Neuronal stem cell (in vitro differentiated cells): ENCODE results near the gene IDI1.

Source experiments
- DNase-seq: peaks from one replicate; pipeline ENCODE4 v3.0.0-alpha.2; 2013; ENCODE audit warnings: low spot score
- H2AFZ ChIP-seq: one replicate; pipeline ENCODE4 v1.6.1; 2013; ENCODE audit warnings: mild to moderate bottlenecking, low read length, inconsistent platforms
- H2AK5ac ChIP-seq: 2 replicates; pipeline ENCODE4 v1.6.1; 2013; ENCODE audit warnings: low read depth, mild to moderate bottlenecking, inconsistent platforms, low read length, moderate library complexity, mixed read lengths
- H2BK120ac ChIP-seq: 2 replicates; pipeline ENCODE4 v1.6.1; 2013; ENCODE audit warnings: low read depth, mild to moderate bottlenecking, inconsistent platforms, low read length, moderate library complexity, mixed read lengths
- H2BK12ac ChIP-seq: one replicate; pipeline ENCODE4 v1.6.1; 2013; ENCODE audit warnings: low read length, inconsistent platforms
- H2BK15ac ChIP-seq: 2 replicates; pipeline ENCODE4 v1.6.1; 2013; ENCODE audit warnings: mild to moderate bottlenecking, low read length, inconsistent platforms, mixed read lengths
- H2BK5ac ChIP-seq: one replicate; pipeline ENCODE4 v1.6.1; 2013; ENCODE audit warnings: inconsistent platforms, mild to moderate bottlenecking, low read length, moderate library complexity
- H3K14ac ChIP-seq: one replicate; pipeline ENCODE4 v1.6.1; 2013; ENCODE audit warnings: low read length, inconsistent platforms
- H3K18ac ChIP-seq: 2 replicates; pipeline ENCODE4 v1.6.1; 2013; ENCODE audit warnings: low read length, inconsistent platforms
- H3K23ac ChIP-seq: 2 replicates; pipeline ENCODE4 v1.6.1; 2013; ENCODE audit warnings: low read depth, mild to moderate bottlenecking, mixed read lengths, low read length, inconsistent platforms; ENCODE audit not compliant: poor library complexity
- H3K27ac ChIP-seq: replicated peaks from 3 replicates; pipeline ENCODE4 v1.5.1; 2013; ENCODE audit warnings: low read length, inconsistent platforms
- H3K27me3 ChIP-seq, 3 experiments: 2 replicates each; pipeline ENCODE4 v1.6.1; 2013; ENCODE audit warnings: low read length in 3 of 3, mild to moderate bottlenecking in 2 of 3, inconsistent platforms in 1 of 3, low read depth in 1 of 3, mixed read lengths in 1 of 3, moderate library complexity in 1 of 3; ENCODE audit not compliant: control insufficient read depth in 3 of 3, insufficient read depth in 3 of 3
- H3K36me3 ChIP-seq, 2 donors: replicated peaks in 1 of 2; 2 replicates each; pipeline ENCODE4 v1.6.1; 2013; ENCODE audit warnings: low read length in 2 of 2; ENCODE audit not compliant: control insufficient read depth in 2 of 2, insufficient read depth in 2 of 2
- H3K4ac ChIP-seq: 2 replicates; pipeline ENCODE4 v1.6.1; 2013; ENCODE audit warnings: inconsistent platforms, mild to moderate bottlenecking, low read length, moderate library complexity
- H3K4me1 ChIP-seq, 2 donors: 1 replicate in 1 of 2; 2 replicates in 1 of 2; pipeline ENCODE4 v1.6.1; 2013; ENCODE audit warnings: low read length in 2 of 2, low read depth in 1 of 2; ENCODE audit not compliant: control insufficient read depth in 2 of 2, insufficient read depth in 1 of 2
- H3K4me2 ChIP-seq: one replicate; pipeline ENCODE4 v1.6.1; 2013; ENCODE audit warnings: mild to moderate bottlenecking, low read length, inconsistent platforms; ENCODE audit not compliant: insufficient read depth, poor library complexity, severe bottlenecking
- H3K4me3 ChIP-seq, 2 donors: 2 replicates each; pipeline ENCODE4 v1.5.1; 2013; ENCODE audit warnings: low read length in 2 of 2, mild to moderate bottlenecking in 2 of 2, inconsistent platforms in 1 of 2, moderate library complexity in 1 of 2
- H3K79me1 ChIP-seq: one replicate; pipeline ENCODE4 v1.6.1; 2013; ENCODE audit warnings: low read depth, mild to moderate bottlenecking, inconsistent platforms, low read length, moderate library complexity
- H3K9ac ChIP-seq: one replicate; pipeline ENCODE4 v1.6.1; 2013; ENCODE audit warnings: mild to moderate bottlenecking, low read depth, low read length, inconsistent platforms; ENCODE audit not compliant: poor library complexity
- H3K9me3 ChIP-seq, 2 donors: replicated peaks in 1 of 2; 2 replicates each; pipeline versions ENCODE3 to v1.6.1; 2013; ENCODE audit warnings: low read length in 2 of 2, mild to moderate bottlenecking in 2 of 2, inconsistent platforms in 1 of 2, low read depth in 1 of 2, mixed read lengths in 1 of 2, moderate library complexity in 1 of 2; ENCODE audit not compliant: control insufficient read depth in 2 of 2, insufficient read depth in 1 of 2
- H4K8ac ChIP-seq: one replicate; pipeline ENCODE4 v1.6.1; 2013; ENCODE audit warnings: low read depth, mild to moderate bottlenecking, inconsistent platforms, low read length, moderate library complexity
- H4K91ac ChIP-seq: one replicate; pipeline ENCODE4 v1.6.1; 2013; ENCODE audit warnings: low read length, low read depth, mild to moderate bottlenecking, inconsistent platforms; ENCODE audit not compliant: poor library complexity
- WGBS, 2 donors: extraction: QIAGEN DNeasy Blood & Tissue Kit; methylation state at CpG; one replicate each; pipeline ENCODE4 v1.1.7; 2013; ENCODE audit warnings: missing lambda C conversion rate in 2 of 2, mixed read lengths in 1 of 2; ENCODE audit not compliant: insufficient read length in 2 of 2, insufficient replicate concordance in 1 of 2; ENCODE audit errors: extremely low coverage in 2 of 2; 5-methylcytosine and 5-hydroxymethylcytosine counted together

Gene IDI1

GRCh38 chr10:992871-993270 lies 56.0 kb downstream of the IDI1 start:
- Histone ChIP-seq H3K9ac (no peak overlapping the region), H3K27me3 (no peaks in the 10 kb centered on the region), H3K36me3 (peaks cover 28 to 75% of the 10 kb centered on the region in 2 donors), H3K18ac (no peak overlapping the region), H3K9me3 (no peaks in the 10 kb centered on the region), H2AFZ (no peak overlapping the region), H3K23ac (no peak overlapping the region), H2BK5ac (no peak overlapping the region), H4K91ac (no peak overlapping the region), H3K4me3 (no peak overlapping the region), H3K4me1 (peaks cover 4 to 7% of the 10 kb centered on the region in 2 donors), H4K8ac (no peak overlapping the region), H2BK15ac (no peak overlapping the region), H3K79me1 (peaks cover 8% of the 10 kb centered on the region), H2BK120ac (no peak overlapping the region), H2AK5ac (no peak overlapping the region), H3K4me2 (no peak overlapping the region), H2BK12ac (no peak overlapping the region), H3K27ac (no peak overlapping the region), H3K14ac (no peak overlapping the region), H3K4ac (no peak overlapping the region)
- no peak for DNase-seq

- Histone ChIP-seq H3K36me3 (peaks cover 24 to 71% of the 10 kb centered on the region in 2 donors), H3K27ac (no peak overlapping the region)
- DNase-seq, result no peak
Observed at GRCh38 chr10:992467-992866, 56.5 kb downstream of the IDI1 start.

GRCh38 chr10:990808-991207 lies 58.1 kb downstream of the IDI1 start:
- Histone ChIP-seq H3K4ac (no peak overlapping the region), H2AFZ (no peak overlapping the region), H3K36me3 (peaks cover 14 to 54% of the 10 kb centered on the region in 2 donors), H4K8ac (no peak overlapping the region), H3K9ac (no peak overlapping the region), H3K9me3 (no peaks in the 10 kb centered on the region), H2BK120ac (no peak overlapping the region), H4K91ac (no peak overlapping the region), H2AK5ac (no peak overlapping the region), H2BK15ac (no peak overlapping the region), H3K23ac (no peak overlapping the region), H2BK12ac (no peak overlapping the region), H3K4me3 (no peak overlapping the region), H3K14ac (no peak overlapping the region), H2BK5ac (no peak overlapping the region), H3K79me1 (peaks cover 8% of the 10 kb centered on the region), H3K4me1 (peaks cover 7 to 12% of the 10 kb centered on the region in 2 donors), H3K27me3 (no peaks in the 10 kb centered on the region), H3K18ac (no peak overlapping the region), H3K27ac (no peak overlapping the region), H3K4me2 (no peak overlapping the region)
- WGBS, 2 donors, result no CpG with 5 or more reads among the region's 6 CpGs
- DNase-seq, result no peak

More at GRCh38 chr10:992467-992866, 56.5 kb downstream of the IDI1 start:
- no peak overlapping the region for H2BK12ac ChIP-seq
- H4K8ac ChIP-seq, result no peak overlapping the region
- no peak overlapping the region for H2BK15ac ChIP-seq
- no peak overlapping the region for H2AFZ ChIP-seq
- no peak overlapping the region for H3K4me2 ChIP-seq
- H3K14ac ChIP-seq, result no peak overlapping the region
- H4K91ac ChIP-seq, result no peak overlapping the region
- no peak overlapping the region for H3K4ac ChIP-seq
- WGBS, 2 donors, result 100% methylated on average over 2 of the region's 6 CpGs; no CpG with 5 or more reads in 1 of the 2 donors
- H3K18ac ChIP-seq, result no peak overlapping the region
- peaks cover 4 to 7% of the 10 kb centered on the region in 2 donors for H3K4me1 ChIP-seq
- H3K23ac ChIP-seq, result no peak overlapping the region
- no peak overlapping the region for H3K9ac ChIP-seq
- no peak overlapping the region for H2BK120ac ChIP-seq
- no peak overlapping the region for H3K4me3 ChIP-seq
- H2AK5ac ChIP-seq, result no peak overlapping the region
- no peaks in the 10 kb centered on the region for H3K27me3 ChIP-seq
- no peaks in the 10 kb centered on the region for H3K9me3 ChIP-seq
- H3K79me1 ChIP-seq, result peaks cover 8% of the 10 kb centered on the region
- H2BK5ac ChIP-seq, result no peak overlapping the region
